HG03175 (cell line): ENCODE results near the gene TMIGD3.
"Not testable (repeated sequence)": the region's sequence is repeated elsewhere in the genome, so short reads cannot be mapped to it uniquely, and the experiment has no call there.

Experiments
- ATAC-seq: cut with Tn5 transposase; IDR thresholded peaks from one replicate; pipeline ENCODE4 v1.9.1; 2021; ENCODE audit warnings: mild to moderate bottlenecking, moderate library complexity; ENCODE audit not compliant: unreplicated experiment

Gene TMIGD3

GRCh38 chr1:111503585-111504060 lies at the start of gene TMIGD3, which contains the start of gene ADORA3:
Gene TMIGD3 (minus strand): TSS chr1:111503633. CDS start chr1:111503354, 279 bp downstream.
Gene ADORA3 (minus strand): TSS chr1:111503633. CDS start chr1:111503354, 279 bp downstream.
- ATAC-seq: no peak

GRCh38 chr1:111553196-111553595 lies 49.8 kb upstream of the TMIGD3 start:
- ATAC-seq: no peak

- no peak for ATAC-seq
Observed at GRCh38 chr1:111552587-111552986, 49.2 kb upstream of the TMIGD3 start.

GRCh38 chr1:111551623-111552411 lies 48.4 kb upstream of the TMIGD3 start:
- no peak for ATAC-seq

- not testable (repeated sequence) for ATAC-seq
Observed at GRCh38 chr1:111547786-111548185, 44.4 kb upstream of the TMIGD3 start.

- ATAC-seq: no peak
Observed at GRCh38 chr1:111542187-111542586, 38.8 kb upstream of the TMIGD3 start.

GRCh38 chr1:111541721-111542120 lies 38.3 kb upstream of the TMIGD3 start:
- no peak for ATAC-seq

GRCh38 chr1:111540928-111541327 lies 37.5 kb upstream of the TMIGD3 start:
- no peak for ATAC-seq

GRCh38 chr1:111538343-111539025 lies 35.1 kb upstream of the TMIGD3 start:
- no peak for ATAC-seq

- no peak for ATAC-seq
Observed at GRCh38 chr1:111535256-111536191, 32.1 kb upstream of the TMIGD3 start.

- no peak for ATAC-seq
Observed at GRCh38 chr1:111520053-111520452, 16.6 kb upstream of the TMIGD3 start.

GRCh38 chr1:111517469-111518225 lies 14.2 kb upstream of the TMIGD3 start:
- no peak for ATAC-seq

GRCh38 chr1:111516005-111516535 lies 12.6 kb upstream of the TMIGD3 start:
- ATAC-seq: no peak

- ATAC-seq: no peak
Observed at GRCh38 chr1:111515291-111516004, 12.0 kb upstream of the TMIGD3 start.

- ATAC-seq: no peak
Observed at GRCh38 chr1:111513410-111514020, 10.1 kb upstream of the TMIGD3 start.

- no peak for ATAC-seq
Observed at GRCh38 chr1:111512931-111513330, 9.5 kb upstream of the TMIGD3 start.

GRCh38 chr1:111512132-111512889 lies 8.9 kb upstream of the TMIGD3 start:
- ATAC-seq: no peak

- ATAC-seq: no peak
Observed at GRCh38 chr1:111511370-111511769, 7.9 kb upstream of the TMIGD3 start.
